ENCODE results near the gene ERBB2.

Gene ERBB2

GRCh38 chr17:39737206-39737759 lies 37.4 kb downstream of the ERBB2 start:
- H3K23ac ChIP-seq (ENCODE audit: low read length): no peak overlapping the region
- no peak overlapping the region for H3K4me3 ChIP-seq (ENCODE audit: low read length)
- DNase-seq: no peak
- H3K79me1 ChIP-seq (ENCODE audit: low read length): no peaks in the 10 kb centered on the region
- no peak overlapping the region for H2BK5ac ChIP-seq (ENCODE audit: low read length)
- H3K56ac ChIP-seq (ENCODE audit: low read length): no peak overlapping the region
- no peak overlapping the region for H3K9ac ChIP-seq (ENCODE audit: low read length)
- H4K8ac ChIP-seq (ENCODE audit: low read depth, low read length): no peak overlapping the region
- no CpG with 5 or more reads among the region's 13 CpGs for WGBS (ENCODE audit: extremely low coverage, insufficient coverage, low lambda C conversion rate)
- H3K27ac ChIP-seq (ENCODE audit: low read depth, low read length): no peak overlapping the region
- H3K4me1 ChIP-seq (ENCODE audit: control insufficient read depth, low read depth, low read length): no peaks in the 10 kb centered on the region
- no peaks in the 10 kb centered on the region for H3K36me3 ChIP-seq (ENCODE audit: control insufficient read depth, insufficient read depth, low read length)
- no peak overlapping the region for H2BK15ac ChIP-seq (replicated peaks; ENCODE audit: low read depth)
- no peak overlapping the region for H2AK5ac ChIP-seq (ENCODE audit: low read length)
- no peak overlapping the region for H2BK120ac ChIP-seq (ENCODE audit: low read depth, low read length)
- H3K4ac ChIP-seq (ENCODE audit: low read depth, low read length): no peak overlapping the region
- no peak overlapping the region for H3K4me2 ChIP-seq (ENCODE audit: low read length)
- H4K5ac ChIP-seq (ENCODE audit: low read length): no peak overlapping the region
- H3K18ac ChIP-seq (ENCODE audit: low read length): no peak overlapping the region
- H3K27me3 ChIP-seq (ENCODE audit: insufficient read depth, low read length, poor library complexity): no peaks in the 10 kb centered on the region
- H3K79me2 ChIP-seq (ENCODE audit: control insufficient read depth, insufficient read depth, low read length): peaks cover 4% of the 10 kb centered on the region

- Histone ChIP-seq H3K4me2 (ENCODE audit: low read length) (peak within 1 kb of the TSS; percentile 96), H3K9ac (ENCODE audit: low read length) (peak within 1 kb of the TSS; percentile 84), H2BK5ac (ENCODE audit: low read length) (no peak within 1 kb of the TSS), H2BK120ac (ENCODE audit: low read depth, low read length) (no peak within 1 kb of the TSS), H4K5ac (ENCODE audit: low read length) (no peak within 1 kb of the TSS), H3K27ac (ENCODE audit: low read depth, low read length) (peak within 1 kb of the TSS; percentile 47), H3K4me3 (ENCODE audit: low read length) (peak within 1 kb of the TSS; percentile 68), H2BK15ac (replicated peaks; ENCODE audit: low read depth) (no peak within 1 kb of the TSS), H4K8ac (ENCODE audit: low read depth, low read length) (no peak within 1 kb of the TSS), H3K23ac (ENCODE audit: low read length) (no peak within 1 kb of the TSS), H3K18ac (ENCODE audit: low read length) (peak within 1 kb of the TSS; percentile 63), H3K4ac (ENCODE audit: low read depth, low read length) (peak within 1 kb of the TSS; percentile 58), H2AK5ac (ENCODE audit: low read length) (no peak within 1 kb of the TSS), H3K36me3 (ENCODE audit: control insufficient read depth, insufficient read depth, low read length) (peaks cover 2% of the 10 kb centered on the region), H3K56ac (ENCODE audit: low read length) (peak within 1 kb of the TSS; percentile 89), H3K4me1 (ENCODE audit: control insufficient read depth, low read depth, low read length) (no peaks in the 10 kb centered on the region), H3K79me2 (ENCODE audit: control insufficient read depth, insufficient read depth, low read length) (peaks cover 4% of the 10 kb centered on the region), H3K79me1 (ENCODE audit: low read length) (no peaks in the 10 kb centered on the region), H3K27me3 (ENCODE audit: insufficient read depth, low read length, poor library complexity) (no peaks in the 10 kb centered on the region)
- no CpG with 5 or more reads among the region's 34 CpGs for WGBS (ENCODE audit: extremely low coverage, insufficient coverage, low lambda C conversion rate)
- DNase-seq: peak; percentile 71
Measured at GRCh38 chr17:39737760-39738567, 38.1 kb downstream of the ERBB2 start, which contains the start of gene GRB7. TSS of gene GRB7 (plus strand) at chr17:39737938. CDS start at chr17:39742302, 4,364 bp downstream.

DNA sequence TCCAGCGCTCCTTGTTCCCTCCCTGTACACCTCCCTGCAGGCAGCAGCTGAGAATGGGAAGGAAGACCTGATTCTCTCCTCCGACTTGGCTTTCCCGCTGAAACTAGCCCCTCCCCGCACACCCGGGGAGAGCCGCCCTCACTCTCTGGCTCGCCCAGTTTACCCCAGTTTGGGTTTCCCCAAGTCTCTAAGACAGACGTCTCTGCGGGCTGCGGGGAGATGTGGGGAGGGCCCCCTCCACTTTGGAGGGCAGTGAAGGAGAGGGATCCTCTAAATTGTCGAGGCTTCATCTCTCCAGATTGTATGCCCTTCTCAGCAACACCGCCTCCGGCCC lies 38.7 kb downstream of the ERBB2 start:
- H3K4me1 ChIP-seq (ENCODE audit: control insufficient read depth, low read depth, low read length): no peaks in the 10 kb centered on the region
- no CpG with 5 or more reads among the region's 13 CpGs for WGBS (ENCODE audit: extremely low coverage, insufficient coverage, low lambda C conversion rate)
- peak overlapping the region; percentile 47 for H3K27ac ChIP-seq (ENCODE audit: low read depth, low read length)
- H3K18ac ChIP-seq (ENCODE audit: low read length): peak overlapping the region; percentile 63
- H2AK5ac ChIP-seq (ENCODE audit: low read length): no peak overlapping the region
- H3K56ac ChIP-seq (ENCODE audit: low read length): peak overlapping the region; percentile 89
- H3K9ac ChIP-seq (ENCODE audit: low read length): peak overlapping the region; percentile 84
- H2BK15ac ChIP-seq (replicated peaks; ENCODE audit: low read depth): no peak overlapping the region
- peak overlapping the region; percentile 96 for H3K4me2 ChIP-seq (ENCODE audit: low read length)
- no peak overlapping the region for H2BK120ac ChIP-seq (ENCODE audit: low read depth, low read length)
- no peak overlapping the region for H2BK5ac ChIP-seq (ENCODE audit: low read length)
- no peak overlapping the region for H3K23ac ChIP-seq (ENCODE audit: low read length)
- no peak overlapping the region for H4K8ac ChIP-seq (ENCODE audit: low read depth, low read length)
- H3K4ac ChIP-seq (ENCODE audit: low read depth, low read length): peak overlapping the region; percentile 58
- peaks cover 4% of the 10 kb centered on the region for H3K79me2 ChIP-seq (ENCODE audit: control insufficient read depth, insufficient read depth, low read length)
- DNase-seq: peak; percentile 79
- H3K27me3 ChIP-seq (ENCODE audit: insufficient read depth, low read length, poor library complexity): no peaks in the 10 kb centered on the region
- no peaks in the 10 kb centered on the region for H3K79me1 ChIP-seq (ENCODE audit: low read length)
- H3K4me3 ChIP-seq (ENCODE audit: low read length): peak overlapping the region; percentile 68
- H4K5ac ChIP-seq (ENCODE audit: low read length): no peak overlapping the region
- peaks cover 2% of the 10 kb centered on the region for H3K36me3 ChIP-seq (ENCODE audit: control insufficient read depth, insufficient read depth, low read length)

GRCh38 chr17:39738983-39739884 lies 39.4 kb downstream of the ERBB2 start:
- peak overlapping the region; percentile 68 for H3K4me3 ChIP-seq (ENCODE audit: low read length)
- WGBS (ENCODE audit: extremely low coverage, insufficient coverage, low lambda C conversion rate): no CpG with 5 or more reads among the region's 32 CpGs
- peaks cover 2% of the 10 kb centered on the region for H3K36me3 ChIP-seq (ENCODE audit: control insufficient read depth, insufficient read depth, low read length)

GRCh38 chr17:39739885-39740356 lies 40.1 kb downstream of the ERBB2 start:
- no peak overlapping the region for H4K8ac ChIP-seq (ENCODE audit: low read depth, low read length)
- no peak overlapping the region for H2BK15ac ChIP-seq (replicated peaks; ENCODE audit: low read depth)
- peak overlapping the region; percentile 14 for H3K4me3 ChIP-seq (ENCODE audit: low read length)
- H3K4ac ChIP-seq (ENCODE audit: low read depth, low read length): peak overlapping the region; percentile 22
- H3K79me2 ChIP-seq (ENCODE audit: control insufficient read depth, insufficient read depth, low read length): peaks cover 4% of the 10 kb centered on the region
- no CpG with 5 or more reads among the region's 9 CpGs for WGBS (ENCODE audit: extremely low coverage, insufficient coverage, low lambda C conversion rate)
- peak overlapping the region; percentile 33 for H2BK5ac ChIP-seq (ENCODE audit: low read length)
- H3K27me3 ChIP-seq (ENCODE audit: insufficient read depth, low read length, poor library complexity): no peaks in the 10 kb centered on the region
- H3K27ac ChIP-seq (ENCODE audit: low read depth, low read length): peak overlapping the region; percentile 31
- H3K79me1 ChIP-seq (ENCODE audit: low read length): no peaks in the 10 kb centered on the region
- H3K23ac ChIP-seq (ENCODE audit: low read length): no peak overlapping the region
- H3K36me3 ChIP-seq (ENCODE audit: control insufficient read depth, insufficient read depth, low read length): peaks cover 2% of the 10 kb centered on the region
- peak overlapping the region; percentile 20 for H3K18ac ChIP-seq (ENCODE audit: low read length)
- peak overlapping the region; percentile 59 for H3K4me2 ChIP-seq (ENCODE audit: low read length)
- peak; percentile 81 for DNase-seq
- peak overlapping the region; percentile 63 for H3K9ac ChIP-seq (ENCODE audit: low read length)
- H3K4me1 ChIP-seq (ENCODE audit: control insufficient read depth, low read depth, low read length): no peaks in the 10 kb centered on the region
- no peak overlapping the region for H2AK5ac ChIP-seq (ENCODE audit: low read length)
- no peak overlapping the region for H2BK120ac ChIP-seq (ENCODE audit: low read depth, low read length)
- no peak overlapping the region for H4K5ac ChIP-seq (ENCODE audit: low read length)
- H3K56ac ChIP-seq (ENCODE audit: low read length): peak overlapping the region; percentile 71

More at GRCh38 chr17:39738983-39739884, 39.4 kb downstream of the ERBB2 start:
- Histone ChIP-seq H3K79me1 (ENCODE audit: low read length) (no peaks in the 10 kb centered on the region), H3K27me3 (ENCODE audit: insufficient read depth, low read length, poor library complexity) (no peaks in the 10 kb centered on the region), H3K4me2 (ENCODE audit: low read length) (peak overlapping the region; percentile 96), H2BK120ac (ENCODE audit: low read depth, low read length) (no peak overlapping the region), H3K79me2 (ENCODE audit: control insufficient read depth, insufficient read depth, low read length) (peaks cover 4% of the 10 kb centered on the region), H3K4me1 (ENCODE audit: control insufficient read depth, low read depth, low read length) (no peaks in the 10 kb centered on the region), H3K56ac (ENCODE audit: low read length) (peak overlapping the region; percentile 89), H3K18ac (ENCODE audit: low read length) (peak overlapping the region; percentile 63), H3K27ac (ENCODE audit: low read depth, low read length) (peak overlapping the region; percentile 47), H2BK15ac (replicated peaks; ENCODE audit: low read depth) (no peak overlapping the region), H3K9ac (ENCODE audit: low read length) (peak overlapping the region; percentile 84), H4K5ac (ENCODE audit: low read length) (no peak overlapping the region), H2BK5ac (ENCODE audit: low read length) (no peak overlapping the region), H2AK5ac (ENCODE audit: low read length) (no peak overlapping the region), H3K4ac (ENCODE audit: low read depth, low read length) (peak overlapping the region; percentile 58), H4K8ac (ENCODE audit: low read depth, low read length) (no peak overlapping the region), H3K23ac (ENCODE audit: low read length) (no peak overlapping the region)
- DNase-seq: peak; percentile 80
